ENCODE data around the gene TSC22D2. TPM values are rescaled to one million over a fixed set of nuclear protein-coding genes. Genes with fewer than 3 reads are reported as not detected.

TSC22D2 gene
- polyA plus RNA-seq, 1 donor from 2014 or later = 15.3 TPM

DNA sequence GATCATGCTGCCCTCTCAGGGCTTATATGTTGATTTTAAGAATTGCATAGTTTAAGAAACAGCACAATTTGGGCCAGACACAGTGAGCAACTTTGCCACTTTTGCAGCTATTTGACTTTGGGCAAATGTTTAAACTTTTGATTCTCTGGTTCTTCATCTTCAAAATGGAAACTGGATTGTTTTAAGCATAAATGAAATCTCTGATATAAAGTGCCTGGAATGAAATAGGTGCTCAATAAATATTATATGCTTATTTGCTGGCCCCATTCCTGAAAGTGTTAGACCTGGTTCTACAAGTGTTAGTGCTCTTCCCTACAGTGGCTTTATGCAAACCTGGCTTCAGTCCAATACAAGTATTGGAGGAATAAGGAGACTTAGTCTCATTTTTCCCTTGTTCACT is 33.1 kb upstream of the TSC22D2 start:
- Histone ChIP-seq H4K20me1 (ENCODE audit: insufficient read depth) (no peaks in the 10 kb centered on the region), H3K4me3 (ENCODE audit: low read length) (no peak overlapping the region), H3F3A (ENCODE audit: insufficient read depth, low read length, poor library complexity, severe bottlenecking) (no peaks in the 10 kb centered on the region), H3K9me2 (ENCODE audit: insufficient read depth, low read length) (no peaks in the 10 kb centered on the region), H3K36me3 (ENCODE audit: insufficient read depth, low read length) (no peaks in the 10 kb centered on the region), H3K27me3 (ENCODE audit: insufficient read depth, low read depth, low read length) (no peaks in the 10 kb centered on the region), H2AFZ (ENCODE audit: low read depth, low read length) (no peak overlapping the region), H3K9me3 (ENCODE audit: low read length) (no peaks in the 10 kb centered on the region), H3K9ac (ENCODE audit: low read length) (no peak overlapping the region), H3K27ac (ENCODE audit: low read length) (no peak overlapping the region), H3K4me2 (ENCODE audit: low read length) (no peak overlapping the region), H3K79me2 (replicated peaks; ENCODE audit: insufficient read depth, low read length) (no peaks in the 10 kb centered on the region)
- TF ChIP-seq POLR2AphosphoS5 (IDR thresholded peaks at IDR 0.05) (no peak), EP300 (conservative IDR thresholded peaks at IDR 0.05; ENCODE audit: poor library complexity, severe bottlenecking) (no peak), EZH2 (IDR thresholded peaks at IDR 0.05; ENCODE audit: borderline replicate concordance, insufficient read depth, low read length, poor library complexity, severe bottlenecking) (no peak), SMC3 (conservative IDR thresholded peaks at IDR 0.05; ENCODE audit: poor library complexity) (no peak), RAD21 (conservative IDR thresholded peaks at IDR 0.05) (no peak), MXI1 (conservative IDR thresholded peaks at IDR 0.05; ENCODE audit: poor library complexity, severe bottlenecking) (no peak), TAF1 (IDR thresholded peaks at IDR 0.05; ENCODE audit: low read depth) (no peak)
- TF ChIP-seq, protein P1, sequence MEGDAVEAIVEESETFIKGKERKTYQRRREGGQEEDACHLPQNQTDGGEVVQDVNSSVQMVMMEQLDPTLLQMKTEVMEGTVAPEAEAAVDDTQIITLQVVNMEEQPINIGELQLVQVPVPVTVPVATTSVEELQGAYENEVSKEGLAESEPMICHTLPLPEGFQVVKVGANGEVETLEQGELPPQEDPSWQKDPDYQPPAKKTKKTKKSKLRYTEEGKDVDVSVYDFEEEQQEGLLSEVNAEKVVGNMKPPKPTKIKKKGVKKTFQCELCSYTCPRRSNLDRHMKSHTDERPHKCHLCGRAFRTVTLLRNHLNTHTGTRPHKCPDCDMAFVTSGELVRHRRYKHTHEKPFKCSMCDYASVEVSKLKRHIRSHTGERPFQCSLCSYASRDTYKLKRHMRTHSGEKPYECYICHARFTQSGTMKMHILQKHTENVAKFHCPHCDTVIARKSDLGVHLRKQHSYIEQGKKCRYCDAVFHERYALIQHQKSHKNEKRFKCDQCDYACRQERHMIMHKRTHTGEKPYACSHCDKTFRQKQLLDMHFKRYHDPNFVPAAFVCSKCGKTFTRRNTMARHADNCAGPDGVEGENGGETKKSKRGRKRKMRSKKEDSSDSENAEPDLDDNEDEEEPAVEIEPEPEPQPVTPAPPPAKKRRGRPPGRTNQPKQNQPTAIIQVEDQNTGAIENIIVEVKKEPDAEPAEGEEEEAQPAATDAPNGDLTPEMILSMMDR (IDR thresholded peaks at IDR 0.05; ENCODE audit: poor library complexity, severe bottlenecking) = no peak
- TF ChIP-seq, protein P2, sequence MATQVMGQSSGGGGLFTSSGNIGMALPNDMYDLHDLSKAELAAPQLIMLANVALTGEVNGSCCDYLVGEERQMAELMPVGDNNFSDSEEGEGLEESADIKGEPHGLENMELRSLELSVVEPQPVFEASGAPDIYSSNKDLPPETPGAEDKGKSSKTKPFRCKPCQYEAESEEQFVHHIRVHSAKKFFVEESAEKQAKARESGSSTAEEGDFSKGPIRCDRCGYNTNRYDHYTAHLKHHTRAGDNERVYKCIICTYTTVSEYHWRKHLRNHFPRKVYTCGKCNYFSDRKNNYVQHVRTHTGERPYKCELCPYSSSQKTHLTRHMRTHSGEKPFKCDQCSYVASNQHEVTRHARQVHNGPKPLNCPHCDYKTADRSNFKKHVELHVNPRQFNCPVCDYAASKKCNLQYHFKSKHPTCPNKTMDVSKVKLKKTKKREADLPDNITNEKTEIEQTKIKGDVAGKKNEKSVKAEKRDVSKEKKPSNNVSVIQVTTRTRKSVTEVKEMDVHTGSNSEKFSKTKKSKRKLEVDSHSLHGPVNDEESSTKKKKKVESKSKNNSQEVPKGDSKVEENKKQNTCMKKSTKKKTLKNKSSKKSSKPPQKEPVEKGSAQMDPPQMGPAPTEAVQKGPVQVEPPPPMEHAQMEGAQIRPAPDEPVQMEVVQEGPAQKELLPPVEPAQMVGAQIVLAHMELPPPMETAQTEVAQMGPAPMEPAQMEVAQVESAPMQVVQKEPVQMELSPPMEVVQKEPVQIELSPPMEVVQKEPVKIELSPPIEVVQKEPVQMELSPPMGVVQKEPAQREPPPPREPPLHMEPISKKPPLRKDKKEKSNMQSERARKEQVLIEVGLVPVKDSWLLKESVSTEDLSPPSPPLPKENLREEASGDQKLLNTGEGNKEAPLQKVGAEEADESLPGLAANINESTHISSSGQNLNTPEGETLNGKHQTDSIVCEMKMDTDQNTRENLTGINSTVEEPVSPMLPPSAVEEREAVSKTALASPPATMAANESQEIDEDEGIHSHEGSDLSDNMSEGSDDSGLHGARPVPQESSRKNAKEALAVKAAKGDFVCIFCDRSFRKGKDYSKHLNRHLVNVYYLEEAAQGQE (IDR thresholded peaks at IDR 0.05; ENCODE audit: borderline replicate concordance) = no peak

DNA sequence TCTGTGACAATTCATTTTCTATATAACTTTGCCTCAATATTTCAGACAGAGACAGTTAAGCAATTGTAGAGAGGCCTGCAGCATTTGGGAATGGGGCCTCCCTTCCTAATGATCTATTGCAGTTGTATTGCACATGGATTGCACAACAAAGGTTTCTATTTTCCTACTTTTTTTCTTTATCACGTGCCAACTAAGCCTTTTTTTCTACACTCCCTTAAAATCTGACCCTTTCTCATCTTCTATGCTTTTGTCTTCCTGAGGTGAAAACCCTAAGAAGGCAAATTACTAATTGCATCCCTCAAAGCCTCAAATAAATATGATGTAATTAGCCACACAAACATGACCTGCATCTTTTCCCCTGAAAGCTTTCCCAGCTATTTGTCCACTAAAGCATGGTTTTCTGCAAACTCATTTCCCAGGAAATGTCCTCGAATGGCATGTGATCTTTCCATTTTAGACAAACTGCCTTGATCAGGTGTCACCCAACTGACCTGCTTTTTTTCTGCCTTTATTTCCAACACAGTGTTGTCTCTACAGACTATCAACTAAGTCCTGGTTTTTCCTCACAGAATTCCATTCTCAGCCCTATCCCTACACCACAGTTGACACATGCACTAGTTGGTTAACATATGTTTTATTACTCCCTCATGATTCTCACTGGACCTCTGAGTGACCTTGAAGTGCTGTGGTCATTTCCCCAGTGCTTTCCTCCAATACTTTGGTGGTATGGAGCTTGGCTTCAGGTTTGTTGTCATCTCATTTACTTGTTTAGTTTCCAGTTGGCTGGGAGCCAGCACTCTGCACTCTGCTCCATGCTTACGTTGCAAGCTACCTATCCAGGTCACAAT is 31.9 kb upstream of the TSC22D2 start:
- no peaks in the 10 kb centered on the region for H3K9me3 ChIP-seq (ENCODE audit: low read length)
- no peak overlapping the region for H3K9ac ChIP-seq (ENCODE audit: low read length)
- H4K20me1 ChIP-seq (ENCODE audit: insufficient read depth) = no peaks in the 10 kb centered on the region
- TF ChIP-seq, protein P2 (IDR thresholded peaks at IDR 0.05; ENCODE audit: borderline replicate concordance) = no peak
- no peak for TF ChIP-seq SMC3 (conservative IDR thresholded peaks at IDR 0.05; ENCODE audit: poor library complexity)
- TF ChIP-seq RAD21 (conservative IDR thresholded peaks at IDR 0.05) = no peak
- no peaks in the 10 kb centered on the region for H3K27me3 ChIP-seq (ENCODE audit: insufficient read depth, low read depth, low read length)
- no peak overlapping the region for H2AFZ ChIP-seq (ENCODE audit: low read depth, low read length)
- H3K4me2 ChIP-seq (ENCODE audit: low read length) = no peak overlapping the region
- H3K27ac ChIP-seq (ENCODE audit: low read length) = no peak overlapping the region
- no peaks in the 10 kb centered on the region for H3F3A ChIP-seq (ENCODE audit: insufficient read depth, low read length, poor library complexity, severe bottlenecking)
- no peak overlapping the region for H3K4me3 ChIP-seq (ENCODE audit: low read length)
- H3K79me2 ChIP-seq (replicated peaks; ENCODE audit: insufficient read depth, low read length) = no peaks in the 10 kb centered on the region
- no peaks in the 10 kb centered on the region for H3K36me3 ChIP-seq (ENCODE audit: insufficient read depth, low read length)
- no peaks in the 10 kb centered on the region for H3K9me2 ChIP-seq (ENCODE audit: insufficient read depth, low read length)
